Heart right ventricle (tissue), 16 donors: Measurements from ENCODE around the gene CREB3L1. TPM values are rescaled to one million over a fixed set of nuclear protein-coding genes. Genes with fewer than 3 reads are reported as not detected.

ENCODE experiments used
- ATAC-seq, 8 donors: fragments of 200-7000 bp; cut with Tn5 transposase; one replicate each; pipeline ENCODE4 v1.9.1; 2020; ENCODE audit warnings: mild to moderate bottlenecking in 8 of 8, moderate library complexity in 8 of 8, moderate number of reproducible peaks in 1 of 8
- DNase-seq, 2 donors: peaks; one replicate each; pipeline ENCODE4 v3.0.0-alpha.2; 2020
- H3K27ac ChIP-seq, 10 donors: fragments of 200-600 bp; sonication (generic) in 2 of 10; one replicate each; pipeline versions ENCODE4 v1.5.0 to v1.8.0; 2020 to 2022; ENCODE audit warnings: mild to moderate bottlenecking in 3 of 10
- H3K27me3 ChIP-seq, 7 donors: fragments of 200-600 bp; one replicate each; pipeline ENCODE4 v1.8.0; 2021 to 2022; ENCODE audit warnings: mild to moderate bottlenecking in 2 of 7
- H3K36me3 ChIP-seq, 9 donors: fragments of 200-600 bp; sonication (generic) in 1 of 9; one replicate each; pipeline versions ENCODE4 v1.5.0 to v1.8.0; 2020 to 2022; ENCODE audit warnings: mild to moderate bottlenecking in 2 of 9
- H3K4me1 ChIP-seq, 9 donors: fragments of 200-600 bp; sonication (generic) in 1 of 9; one replicate each; pipeline versions ENCODE4 v1.5.0 to v1.8.0; 2020 to 2022; ENCODE audit warnings: mild to moderate bottlenecking in 4 of 9
- H3K4me3 ChIP-seq, 10 donors: fragments of 200-600 bp; sonication (generic) in 2 of 10; one replicate each; pipeline versions ENCODE4 v1.5.0 to v1.8.0; 2020 to 2022; ENCODE audit warnings: mild to moderate bottlenecking in 7 of 10, moderate library complexity in 2 of 10
- H3K9me3 ChIP-seq, 11 donors: fragments of 200-600 bp in 10 of 11; sonication (generic) in 2 of 11; one replicate each; pipeline versions ENCODE4 v1.5.0 to v1.8.0; 2013 to 2022; ENCODE audit warnings: mild to moderate bottlenecking in 2 of 11, control low read depth in 1 of 11, moderate library complexity in 1 of 11
- WGBS, 2 donors: extraction: QIAGEN DNeasy Blood & Tissue Kit; methylation state at CpG; one replicate each; pipeline ENCODE4 v1.1.7; 2013; ENCODE audit warnings: inconsistent platforms in 1 of 2; 5-methylcytosine and 5-hydroxymethylcytosine counted together
- intact Hi-C, 10 donors: fragments of 100-400 bp; cut with DNase I; formaldehyde crosslinking; loops; one replicate each; pipeline versions ENCODE4 v1.11.1 to v1.14.2; 2022
- polyA plus RNA-seq, 2 donors: library from polyadenylated mRNA; stranded (reverse); fragments of 200-250 nt; gene quantifications; one replicate each; pipeline ENCODE4 v1.2.3, GENCODE V29; 2013
- total RNA-seq, 10 donors: library from RNA; stranded (reverse); fragmentation: NEBNext Ultra II Directional in 3 of 10; extraction: Animal tissue kit (Norgen Biotek cat#: 25700) in 3 of 10; gene quantifications; one replicate each; pipeline versions ENCODE4 v1.2.1 to v1.2.4, GENCODE V29; 2021 to 2023
- TF ChIP-seq, protein P1 (sequence below), 9 donors: fragments of 200-600 bp; sonication (generic) in 2 of 9; IDR thresholded peaks; one replicate each; pipeline versions ENCODE4 v1.5.0 to v1.8.0; 2021 to 2022; ENCODE audit warnings: antibody characterized with exemption in 9 of 9, mild to moderate bottlenecking in 5 of 9, moderate library complexity in 1 of 9
- donor health status: Arrhythmogenic right ventricular cardiomyopathy.
- donor health status: ischemic (EF 13 %, LVEDD 7.1; RV severe dilation, severe dysfunction).
- donor health status: healthy with polysubstance abuse.
- donor health status: DM: no; HTN: yes; CAD: no.
- donor health status: DM: no; HTN: no; CAD: no.
- donor health status: ischemic (EF 25% LVEDD 6.9; RV normal size, moderate dysfunction).
- donor health status: ischemic (EF 25% LVEDD 5.7; RV mildly dilated, moderate dysfunction).
- donor health status: healthy.
- donor health status: DM: yes; HTN: yes; CAD: no.
- donor health status: Ischemic cardiomyopathy.
- donor health status: ischemic (EF 35%, LVEDD 5.7; RV mildly dilated, moderate dysfunction).
- donor health status: nonischemic (EF 11% LVEDD 7.7; RV severe dilation, severe dysfunction).
- donor health status: DM: yes; HTN: yes; CAD: no.
- donor health status: PGD.
- donor health status: ischemic (EF 29% LVEDD 5.4; RV normal size, mild dysfunction).
- donor health status: nonischemic (EF 23%, LVEDD 6.1; RV moderate dilation, normal function).

The CREB3L1 gene
- total and polyA plus RNA-seq, 12 donors, result 9.7 to 127 (median 36.1) TPM

DNA sequence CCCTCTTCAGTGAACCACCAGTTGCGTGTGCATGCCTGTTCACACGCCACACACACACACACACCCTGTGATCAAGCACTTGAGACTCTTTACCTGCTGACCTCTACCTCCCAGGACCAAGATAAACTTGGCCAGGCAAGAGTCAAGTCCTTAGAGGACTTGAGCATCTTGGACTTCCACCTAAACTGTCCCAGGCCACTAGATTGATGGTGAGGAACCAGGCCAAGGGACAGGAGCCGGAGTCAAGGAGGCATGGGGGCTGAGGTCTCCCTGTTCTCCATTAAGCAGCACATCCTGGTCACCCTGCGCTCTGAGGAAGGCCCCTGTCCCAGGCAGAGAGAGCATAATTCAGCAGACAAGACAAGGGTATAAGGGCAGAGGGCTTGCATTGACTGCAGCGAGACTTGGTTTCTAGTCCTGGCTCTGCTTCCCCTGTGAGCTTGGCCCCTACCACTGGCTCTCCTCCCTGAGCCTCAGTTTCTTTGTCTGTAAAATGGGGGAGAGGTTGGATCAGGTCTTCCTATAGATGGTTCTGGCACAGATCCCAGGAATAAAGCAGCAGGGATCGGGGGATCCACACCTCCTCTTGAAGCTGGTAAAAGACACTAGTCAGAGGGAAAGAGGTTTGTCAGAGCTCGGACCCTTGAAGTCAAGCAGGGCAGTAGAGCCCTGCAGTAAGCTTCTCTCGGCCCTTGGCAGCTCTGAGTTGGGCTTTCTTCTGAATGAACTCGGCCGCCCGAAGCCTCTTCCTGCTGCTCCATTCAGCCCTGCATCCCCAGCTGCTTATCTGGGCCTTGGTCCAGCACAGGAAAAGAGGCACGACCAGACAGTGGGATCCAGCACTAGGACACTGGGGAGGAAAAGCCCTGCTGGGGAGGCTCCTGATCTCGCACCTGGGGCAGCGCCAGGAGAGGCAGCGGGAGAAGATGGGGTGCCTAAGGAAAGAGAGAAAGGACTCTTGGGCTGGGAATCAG, 2.0 kb downstream of the CREB3L1 start:
- intact Hi-C loops, result loop anchor here in 5 of 10 donors (2.0 to 5.0 kb wide), 3 partner anchors 15 to 37 kb away; no protein-coding TSS in a partner anchor
- ATAC-seq (peak; percentile 44 to 79 (median 72)), DNase-seq (peak; percentile 64 to 84)
- Histone ChIP-seq H3K36me3 (no peaks in the 10 kb centered on the region), H3K4me1 (peaks cover 24 to 77% (median 53%) of the 10 kb centered on the region in 9 donors), H3K4me3 (peak overlapping the region in 9 of 10 donors; percentile 27 to 78 (median 71)), H3K27ac (peak overlapping the region in 9 of 10 donors; percentile 35 to 93 (median 79)), H3K27me3 (peaks cover 0 to 36% (median 0%) of the 10 kb centered on the region in 7 donors), H3K9me3 (no peaks in the 10 kb centered on the region)
- TF ChIP-seq, protein P1, sequence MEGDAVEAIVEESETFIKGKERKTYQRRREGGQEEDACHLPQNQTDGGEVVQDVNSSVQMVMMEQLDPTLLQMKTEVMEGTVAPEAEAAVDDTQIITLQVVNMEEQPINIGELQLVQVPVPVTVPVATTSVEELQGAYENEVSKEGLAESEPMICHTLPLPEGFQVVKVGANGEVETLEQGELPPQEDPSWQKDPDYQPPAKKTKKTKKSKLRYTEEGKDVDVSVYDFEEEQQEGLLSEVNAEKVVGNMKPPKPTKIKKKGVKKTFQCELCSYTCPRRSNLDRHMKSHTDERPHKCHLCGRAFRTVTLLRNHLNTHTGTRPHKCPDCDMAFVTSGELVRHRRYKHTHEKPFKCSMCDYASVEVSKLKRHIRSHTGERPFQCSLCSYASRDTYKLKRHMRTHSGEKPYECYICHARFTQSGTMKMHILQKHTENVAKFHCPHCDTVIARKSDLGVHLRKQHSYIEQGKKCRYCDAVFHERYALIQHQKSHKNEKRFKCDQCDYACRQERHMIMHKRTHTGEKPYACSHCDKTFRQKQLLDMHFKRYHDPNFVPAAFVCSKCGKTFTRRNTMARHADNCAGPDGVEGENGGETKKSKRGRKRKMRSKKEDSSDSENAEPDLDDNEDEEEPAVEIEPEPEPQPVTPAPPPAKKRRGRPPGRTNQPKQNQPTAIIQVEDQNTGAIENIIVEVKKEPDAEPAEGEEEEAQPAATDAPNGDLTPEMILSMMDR (IDR thresholded peaks at IDR 0.05), result no peak
- WGBS, 2 donors, result 39 to 50% methylated on average over 15 of the region's 15 CpGs

DNA sequence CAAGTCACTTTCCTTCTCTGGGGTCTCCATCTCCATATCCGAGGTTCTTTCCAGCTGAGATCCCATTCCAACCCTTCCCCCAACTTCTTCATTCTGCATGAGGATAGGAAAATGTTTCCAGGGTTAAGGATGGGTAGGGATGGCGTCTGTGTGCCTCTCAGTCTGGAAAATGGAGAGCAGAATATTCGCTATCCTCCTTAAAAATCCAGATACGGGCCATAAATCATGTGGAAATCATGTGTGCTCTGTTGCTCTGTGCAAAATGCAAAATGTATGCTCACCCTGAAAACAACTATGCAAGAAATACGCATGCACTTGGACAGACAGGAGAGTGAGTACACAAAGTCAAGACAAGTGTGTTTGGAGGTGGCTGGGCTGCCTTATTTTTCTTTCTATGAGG, 3.2 kb downstream of the CREB3L1 start:
- intact Hi-C loops, result no loop called here
- no peaks in the 10 kb centered on the region for H3K36me3 ChIP-seq
- no peaks in the 10 kb centered on the region for H3K9me3 ChIP-seq
- H3K27me3 ChIP-seq, result peaks cover 0 to 36% (median 0%) of the 10 kb centered on the region in 7 donors
- H3K4me3 ChIP-seq, result peak overlapping the region in 2 of 10 donors; percentile 14 to 66
- peaks cover 27 to 76% (median 59%) of the 10 kb centered on the region in 9 donors for H3K4me1 ChIP-seq
- TF ChIP-seq, protein P1 (IDR thresholded peaks at IDR 0.05), result no peak
- peak overlapping the region in 6 of 10 donors; percentile 9 to 93 (median 76) for H3K27ac ChIP-seq
- 74 to 75% methylated on average over 5 of the region's 5 CpGs for WGBS, 2 donors
- ATAC-seq (no peak), DNase-seq (no peak)

DNA sequence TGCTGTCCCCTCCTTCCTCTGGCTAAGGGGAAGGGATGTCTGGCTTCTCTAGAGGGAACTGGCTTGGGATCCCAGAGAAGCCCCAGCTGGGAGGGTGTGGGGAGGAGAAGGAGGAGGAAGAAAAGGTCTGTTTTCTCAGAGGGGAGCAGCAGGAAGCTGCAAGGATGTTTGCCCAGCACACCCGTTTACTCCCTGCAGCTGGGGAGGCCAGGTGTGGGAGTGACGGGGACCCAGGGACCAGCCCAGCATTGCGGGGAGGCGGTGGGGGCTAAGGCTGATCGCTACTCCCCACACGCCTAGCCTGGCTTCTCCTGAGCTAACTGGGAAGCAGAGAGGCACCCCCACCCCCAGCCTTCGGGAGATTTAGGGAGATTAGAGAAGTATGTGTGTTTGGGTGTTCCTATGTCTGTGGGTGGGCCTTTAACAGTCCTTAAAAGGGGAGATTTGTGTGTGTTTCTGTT, 3.9 kb downstream of the CREB3L1 start:
- DNase-seq (peak in 1 of 2 donors; percentile 43), ATAC-seq (peak in 4 of 8 donors; percentile 5 to 29 (median 22))
- intact Hi-C loops, result no loop called here
- Histone ChIP-seq H3K4me3 (no peak overlapping the region), H3K4me1 (peaks cover 22 to 76% (median 59%) of the 10 kb centered on the region in 9 donors), H3K36me3 (no peaks in the 10 kb centered on the region), H3K27me3 (peaks cover 0 to 34% (median 0%) of the 10 kb centered on the region in 7 donors), H3K9me3 (no peaks in the 10 kb centered on the region), H3K27ac (peak overlapping the region in 9 of 10 donors; percentile 8 to 93 (median 51))
- WGBS, 2 donors, result 25 to 42% methylated on average over 7 of the region's 7 CpGs
- TF ChIP-seq, protein P1 (IDR thresholded peaks at IDR 0.05), result no peak

DNA sequence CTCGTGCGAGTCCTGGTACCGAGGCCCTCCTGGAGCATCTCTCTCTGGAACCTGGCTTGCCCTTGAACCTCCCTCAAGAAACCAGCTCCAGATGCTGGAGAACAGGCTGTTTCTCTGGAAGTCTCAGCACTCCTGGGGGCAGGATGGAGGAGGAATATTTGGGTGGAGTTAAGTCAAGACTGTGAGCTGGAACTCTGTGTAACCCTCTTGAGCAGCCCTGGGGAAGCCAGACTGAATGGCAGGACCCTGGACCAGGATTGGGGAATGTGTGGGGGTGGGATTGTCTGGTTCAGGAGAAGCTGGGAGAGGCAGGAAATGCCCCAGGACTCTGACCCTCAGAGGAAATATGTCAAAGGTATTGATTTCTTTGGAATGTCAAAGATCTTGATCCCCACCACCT, 7.7 kb downstream of the CREB3L1 start:
- WGBS, 2 donors, result 79 to 86% methylated on average over 3 of the region's 3 CpGs
- TF ChIP-seq, protein P1 (IDR thresholded peaks at IDR 0.05), result no peak
- DNase-seq (no peak), ATAC-seq (peak in 7 of 8 donors; percentile 19 to 82 (median 57))
- H3K27me3 ChIP-seq, result no peaks in the 10 kb centered on the region
- no peaks in the 10 kb centered on the region for H3K9me3 ChIP-seq
- peak overlapping the region; percentile 1 to 75 (median 57) for H3K27ac ChIP-seq
- H3K36me3 ChIP-seq, result no peaks in the 10 kb centered on the region
- H3K4me1 ChIP-seq, result peaks cover 8 to 45% (median 37%) of the 10 kb centered on the region in 9 donors
- intact Hi-C loops, result no loop called here
- H3K4me3 ChIP-seq, result peak overlapping the region in 1 of 10 donors; percentile 18
